HG03565 (cell line): ENCODE results near the gene WNT4.

Experiments used
- ATAC-seq: cut with Tn5 transposase; IDR thresholded peaks from one replicate; pipeline ENCODE4 v1.9.1; 2021; ENCODE audit warnings: mild to moderate bottlenecking, moderate library complexity; ENCODE audit not compliant: unreplicated experiment

WNT4 gene

GRCh38 chr1:22132517-22133235 lies 10.2 kb downstream of the WNT4 start:
- ATAC-seq = no peak

GRCh38 chr1:22131875-22132486 lies 10.9 kb downstream of the WNT4 start:
- ATAC-seq = no peak

- no peak for ATAC-seq
Measured at GRCh38 chr1:22131062-22131461, 11.8 kb downstream of the WNT4 start.

DNA sequence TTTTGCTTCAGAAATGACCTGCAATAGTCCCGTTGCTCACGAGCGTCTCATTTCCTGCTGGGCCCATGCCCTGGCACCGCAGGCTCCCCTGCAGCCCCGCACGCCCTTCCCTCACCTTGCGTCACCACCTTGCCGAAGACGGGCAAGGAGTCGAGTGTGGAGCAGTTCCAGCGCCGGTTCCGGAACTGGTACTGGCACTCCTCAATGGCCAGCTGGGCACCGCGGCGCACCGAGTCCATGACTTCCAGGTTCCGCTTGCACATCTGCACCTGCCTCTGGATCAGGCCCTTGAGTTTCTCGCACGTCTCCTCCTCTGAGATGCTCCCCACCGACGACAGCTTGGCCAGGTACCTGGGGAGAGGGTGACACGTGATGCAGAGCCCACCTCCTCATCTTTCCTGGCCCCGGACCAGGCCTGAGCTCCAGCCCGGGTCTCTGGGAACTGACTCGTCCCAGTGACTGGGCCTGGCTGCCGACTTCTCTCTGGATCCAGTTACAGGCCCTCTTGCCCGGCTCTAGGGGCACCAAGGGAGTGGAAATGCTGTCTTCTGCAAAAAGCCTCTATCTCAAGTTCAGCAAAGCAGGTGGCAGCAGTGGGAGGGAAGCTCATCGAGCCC lies 13.3 kb downstream of the WNT4 start:
- ATAC-seq = no peak

DNA sequence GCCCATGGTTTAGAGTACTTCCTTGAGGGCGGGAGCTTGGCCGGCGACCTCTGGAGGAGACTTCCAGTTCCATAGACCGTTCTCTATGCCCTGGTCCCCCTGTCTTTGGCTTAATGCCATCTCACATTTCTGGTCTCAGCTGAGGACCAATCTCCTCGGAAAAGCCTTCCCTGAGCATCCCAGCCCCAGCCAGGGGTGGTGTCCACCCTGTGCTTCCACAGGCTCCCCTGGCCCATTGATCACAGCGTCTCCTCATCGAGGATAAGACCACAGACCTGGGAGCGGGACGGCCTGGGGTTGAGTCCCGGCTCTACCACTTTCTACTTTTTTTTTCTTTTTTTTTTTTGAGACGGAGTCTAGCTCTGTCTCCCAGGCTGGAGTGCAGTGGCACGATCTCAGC lies 14.5 kb downstream of the WNT4 start:
- no peak for ATAC-seq

GRCh38 chr1:22127731-22128130 lies 15.2 kb downstream of the WNT4 start:
- ATAC-seq = no peak

DNA sequence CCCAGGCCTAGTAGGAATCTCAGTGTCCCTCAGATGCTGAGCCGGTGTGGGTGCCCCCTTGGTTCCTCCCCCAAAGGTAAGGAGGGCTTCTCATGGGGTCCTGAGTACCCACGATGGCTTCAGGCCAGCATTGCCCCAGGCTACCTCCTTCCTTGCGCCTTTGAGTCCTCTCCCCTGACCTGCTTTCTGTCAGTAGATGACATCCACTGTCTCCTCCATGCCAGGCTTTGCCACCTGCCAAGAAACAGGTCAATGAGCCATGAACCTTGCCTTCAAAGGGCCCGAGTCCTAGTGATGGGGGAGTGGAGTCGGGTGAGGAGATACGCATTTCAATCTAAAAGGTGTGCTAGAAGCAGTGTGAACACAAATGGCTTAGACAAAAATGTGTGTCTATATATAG lies 15.6 kb downstream of the WNT4 start:
- no peak for ATAC-seq

GRCh38 chr1:22126531-22126930 lies 16.4 kb downstream of the WNT4 start:
- no peak for ATAC-seq

- no peak for ATAC-seq
Measured at GRCh38 chr1:22124592-22125229, 18.2 kb downstream of the WNT4 start.

- ATAC-seq = no peak
Measured at GRCh38 chr1:22123901-22124404, 18.9 kb downstream of the WNT4 start.

- ATAC-seq = no peak
Measured at GRCh38 chr1:22123071-22123390, 19.9 kb downstream of the WNT4 start.

GRCh38 chr1:22122273-22123070 lies 20.4 kb downstream of the WNT4 start:
- no peak for ATAC-seq

GRCh38 chr1:22121421-22121911 lies 21.4 kb downstream of the WNT4 start:
- no peak for ATAC-seq

- ATAC-seq = no peak
Measured at GRCh38 chr1:22120469-22120790, 22.5 kb downstream of the WNT4 start.

DNA sequence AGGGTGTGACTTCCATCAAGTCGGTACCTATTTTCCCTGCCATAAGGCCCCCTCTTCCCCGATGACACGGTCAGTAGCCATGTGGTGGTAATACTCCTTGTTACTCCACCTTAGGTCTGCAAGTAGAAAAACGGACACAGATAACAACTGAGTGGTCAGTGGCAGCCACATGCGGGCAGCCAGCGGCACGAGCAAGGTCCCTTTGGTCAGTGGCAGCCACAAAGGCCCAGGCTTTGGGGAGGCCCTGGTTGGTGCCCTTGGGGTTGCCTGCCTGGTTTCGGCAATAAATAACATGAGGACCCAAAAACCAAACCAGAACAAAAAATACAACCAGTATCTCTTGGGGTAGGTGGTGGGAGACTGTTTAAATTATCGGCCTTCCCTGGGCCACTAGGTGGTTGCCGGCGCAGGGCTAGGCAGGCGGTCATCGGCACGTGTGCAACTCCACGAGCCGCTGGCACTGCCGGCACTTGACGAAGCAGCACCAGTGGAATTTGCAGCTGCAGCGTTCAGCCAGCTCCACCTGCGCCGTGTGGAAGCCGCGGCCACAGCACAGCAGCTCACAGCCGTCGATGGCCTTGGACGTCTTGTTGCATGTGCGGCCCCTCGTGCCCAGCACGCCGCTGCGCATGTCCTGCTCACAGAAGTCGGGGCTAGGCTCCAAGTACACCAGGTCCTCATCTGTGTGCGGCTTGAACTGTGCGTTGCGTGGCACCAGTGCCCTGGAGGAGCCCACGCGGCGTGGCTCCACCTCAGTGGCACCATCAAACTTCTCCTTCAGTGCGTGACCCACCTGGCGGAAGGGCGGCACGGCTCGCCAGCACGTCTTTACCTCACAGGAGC lies 23.1 kb downstream of the WNT4 start:
- ATAC-seq = no peak

GRCh38 chr1:22118291-22118992 lies 24.5 kb downstream of the WNT4 start:
- ATAC-seq = no peak

DNA sequence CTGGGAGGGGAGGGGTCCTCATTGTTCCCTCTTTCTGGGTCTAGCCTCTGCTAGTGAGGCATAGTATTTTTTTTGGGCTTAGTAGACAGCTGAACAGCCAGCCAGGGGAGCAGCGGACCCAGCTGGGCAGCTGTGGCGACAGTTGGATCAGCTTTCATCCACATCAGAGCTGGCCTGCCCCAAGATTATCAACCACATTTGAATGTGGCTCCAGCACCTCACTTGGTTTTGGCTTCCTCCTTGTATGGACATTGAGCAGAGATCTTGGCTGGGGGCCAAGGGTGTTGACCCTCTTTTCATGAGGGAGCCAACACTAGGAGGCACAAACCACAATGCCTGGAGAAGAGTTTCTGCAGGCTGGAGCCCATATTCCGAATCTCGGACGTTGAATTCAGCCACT lies 25.0 kb downstream of the WNT4 start:
- ATAC-seq = no peak

- ATAC-seq = no peak
Measured at GRCh38 chr1:22117238-22117637, 25.7 kb downstream of the WNT4 start.

- ATAC-seq = no peak
Measured at GRCh38 chr1:22115286-22115685, 27.6 kb downstream of the WNT4 start.
